Measurements from ENCODE around the gene MAP3K19.

The MAP3K19 gene

GRCh38 chr2:134934150-134934549, 113.1 kb downstream of the MAP3K19 start (continued):
- no peak for TF ChIP-seq CSRNP3 (CRISPR knock-in tag; IDR thresholded peaks at IDR 0.05)
- no peak for TF ChIP-seq SNAI2 (CRISPR knock-in tag; IDR thresholded peaks at IDR 0.05)
- no peak for TF ChIP-seq POU6F1 (CRISPR knock-in tag; IDR thresholded peaks at IDR 0.05; ENCODE audit: borderline replicate concordance, low read depth)
- no peak for TF ChIP-seq ZNF565 (CRISPR knock-in tag; conservative IDR thresholded peaks at IDR 0.05; ENCODE audit: low read depth)
- TF ChIP-seq OSR1 (CRISPR knock-in tag; IDR thresholded peaks at IDR 0.05): no peak
- no peak for TF ChIP-seq ZC3H10 (CRISPR knock-in tag; IDR thresholded peaks at IDR 0.05)
- TF ChIP-seq GLIS3 (CRISPR knock-in tag; IDR thresholded peaks at IDR 0.05): no peak

- ATAC-seq: no peak
- TF ChIP-seq TSHZ2 (CRISPR knock-in tag; IDR thresholded peaks at IDR 0.05): no peak
- TF ChIP-seq CSDC2 (CRISPR knock-in tag; IDR thresholded peaks at IDR 0.05): no peak
- TF ChIP-seq ZNF565 (CRISPR knock-in tag; conservative IDR thresholded peaks at IDR 0.05; ENCODE audit: low read depth): no peak
- no peak for TF ChIP-seq PPARA (CRISPR knock-in tag; IDR thresholded peaks at IDR 0.05; ENCODE audit: borderline replicate concordance)
- no peak for TF ChIP-seq ESRRG (CRISPR knock-in tag; IDR thresholded peaks at IDR 0.05)
- no peak for TF ChIP-seq CREB5 (CRISPR knock-in tag; IDR thresholded peaks at IDR 0.05; ENCODE audit: low read depth)
- no peak for TF ChIP-seq ZFP30 (CRISPR knock-in tag; IDR thresholded peaks at IDR 0.05)
- TF ChIP-seq OSR1 (CRISPR knock-in tag; IDR thresholded peaks at IDR 0.05): no peak
- TF ChIP-seq GLIS3 (CRISPR knock-in tag; IDR thresholded peaks at IDR 0.05): no peak
- TF ChIP-seq POU6F1 (CRISPR knock-in tag; IDR thresholded peaks at IDR 0.05; ENCODE audit: borderline replicate concordance, low read depth): no peak
- TF ChIP-seq ZNF70 (CRISPR knock-in tag; IDR thresholded peaks at IDR 0.05): no peak
- no peak for TF ChIP-seq TCF4 (CRISPR knock-in tag; IDR thresholded peaks at IDR 0.05; ENCODE audit: borderline replicate concordance)
- no peak for TF ChIP-seq TOX (CRISPR knock-in tag; IDR thresholded peaks at IDR 0.05; ENCODE audit: borderline replicate concordance)
- no peak for TF ChIP-seq CSRNP3 (CRISPR knock-in tag; IDR thresholded peaks at IDR 0.05)
- no peak for TF ChIP-seq BACH2 (CRISPR knock-in tag; IDR thresholded peaks at IDR 0.05; ENCODE audit: borderline replicate concordance)
- TF ChIP-seq ZC3H10 (CRISPR knock-in tag; IDR thresholded peaks at IDR 0.05): no peak
- no peak for TF ChIP-seq PATZ1 (CRISPR knock-in tag; IDR thresholded peaks at IDR 0.05; ENCODE audit: borderline replicate concordance)
- no peak for TF ChIP-seq ZFP3 (CRISPR knock-in tag; IDR thresholded peaks at IDR 0.05)
Measured at GRCh38 chr2:134933732-134934131, 113.5 kb downstream of the MAP3K19 start.

Measured in SK-N-SH treated with all-trans-retinoic acid at 6 μM for 48 hours (cell line).